Coronary artery (tissue), 2 donors: ENCODE data around the gene TLE3.

Source experiments
- DNase-seq: peaks from one replicate; pipeline ENCODE4 v3.0.0-alpha.2; 2017; ENCODE audit warnings: low spot score
- H3K27ac ChIP-seq, 2 donors: fragments of 200-600 bp; sonication (generic); one replicate each; pipeline ENCODE4 v1.5.1; 2016 to 2019
- H3K4me3 ChIP-seq: fragments of 200-600 bp; sonication (generic); 2 replicates; pipeline ENCODE4 v1.5.1; 2016; ENCODE audit warnings: mild to moderate bottlenecking, moderate library complexity
- TF ChIP-seq, protein P1 (sequence below): fragments of 200-600 bp; sonication (generic); IDR thresholded peaks from one replicate; pipeline ENCODE4 v1.5.1; 2019; ENCODE audit warnings: antibody characterized with exemption

Gene TLE3

DNA sequence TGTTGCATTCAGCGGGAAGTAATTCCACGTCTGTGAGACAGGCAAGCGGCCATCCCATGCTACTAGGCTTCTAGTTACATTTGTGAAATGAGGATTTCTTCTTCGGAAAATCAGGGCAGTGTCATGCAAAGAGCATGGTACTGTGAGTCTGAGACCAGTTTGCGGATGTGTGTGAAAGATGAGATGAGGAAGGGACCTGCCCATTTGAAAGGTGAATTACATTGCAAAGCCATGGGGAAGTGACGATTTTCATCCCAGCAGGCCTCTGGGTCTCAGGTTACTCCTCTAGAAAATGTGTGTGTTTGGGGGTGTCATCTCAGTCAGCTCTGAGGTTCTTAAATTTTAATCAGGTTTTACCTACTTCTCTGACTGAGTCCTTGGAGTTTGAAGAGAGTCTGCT is 16.1 kb downstream of the TLE3 start:
- H3K4me3 ChIP-seq, result no peak overlapping the region
- TF ChIP-seq, protein P1, sequence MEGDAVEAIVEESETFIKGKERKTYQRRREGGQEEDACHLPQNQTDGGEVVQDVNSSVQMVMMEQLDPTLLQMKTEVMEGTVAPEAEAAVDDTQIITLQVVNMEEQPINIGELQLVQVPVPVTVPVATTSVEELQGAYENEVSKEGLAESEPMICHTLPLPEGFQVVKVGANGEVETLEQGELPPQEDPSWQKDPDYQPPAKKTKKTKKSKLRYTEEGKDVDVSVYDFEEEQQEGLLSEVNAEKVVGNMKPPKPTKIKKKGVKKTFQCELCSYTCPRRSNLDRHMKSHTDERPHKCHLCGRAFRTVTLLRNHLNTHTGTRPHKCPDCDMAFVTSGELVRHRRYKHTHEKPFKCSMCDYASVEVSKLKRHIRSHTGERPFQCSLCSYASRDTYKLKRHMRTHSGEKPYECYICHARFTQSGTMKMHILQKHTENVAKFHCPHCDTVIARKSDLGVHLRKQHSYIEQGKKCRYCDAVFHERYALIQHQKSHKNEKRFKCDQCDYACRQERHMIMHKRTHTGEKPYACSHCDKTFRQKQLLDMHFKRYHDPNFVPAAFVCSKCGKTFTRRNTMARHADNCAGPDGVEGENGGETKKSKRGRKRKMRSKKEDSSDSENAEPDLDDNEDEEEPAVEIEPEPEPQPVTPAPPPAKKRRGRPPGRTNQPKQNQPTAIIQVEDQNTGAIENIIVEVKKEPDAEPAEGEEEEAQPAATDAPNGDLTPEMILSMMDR, result no peak
- no peak overlapping the region for H3K27ac ChIP-seq
- DNase-seq, result no peak

DNA sequence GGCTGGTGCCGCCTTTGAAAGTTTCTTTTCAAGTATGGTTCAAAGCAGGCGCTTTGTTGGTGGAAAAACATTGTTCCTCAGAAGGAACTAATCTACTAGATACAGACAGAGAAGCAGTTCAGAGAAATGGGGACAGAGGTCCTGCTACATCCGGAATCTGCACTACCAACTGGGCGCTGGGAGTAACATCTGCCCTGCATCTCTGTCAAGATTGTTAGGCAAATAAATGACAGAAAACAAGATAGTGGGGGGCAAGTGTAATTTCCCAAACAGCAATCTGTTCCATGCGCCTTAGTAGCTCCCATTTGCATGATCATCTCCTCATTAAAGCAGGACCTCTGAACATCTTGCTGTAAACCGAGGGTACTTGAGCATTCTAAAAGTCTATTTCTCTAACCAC is 17.4 kb downstream of the TLE3 start:
- no peak overlapping the region for H3K27ac ChIP-seq

DNA sequence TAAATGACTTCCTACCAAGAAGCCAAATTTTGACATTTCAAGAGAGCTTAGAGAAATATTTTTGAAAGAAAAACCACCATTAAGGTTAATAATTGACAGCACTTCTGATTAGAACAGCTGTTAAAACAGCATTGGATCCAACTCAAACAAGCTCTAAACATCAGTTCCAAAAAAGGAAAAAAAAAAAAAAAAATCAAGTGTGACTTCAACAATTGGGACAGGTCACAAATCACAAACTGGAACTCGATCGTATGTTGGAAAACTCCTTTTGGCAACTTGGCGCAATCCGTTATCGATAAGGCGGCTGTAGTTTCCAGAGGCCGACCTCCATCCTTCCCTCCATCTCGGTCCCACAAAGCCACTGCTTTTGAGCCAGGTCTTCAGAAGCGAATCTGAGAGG is 17.8 kb downstream of the TLE3 start:
- H3K4me3 ChIP-seq, result no peak overlapping the region
- H3K27ac ChIP-seq, result no peak overlapping the region
- DNase-seq, result no peak
- TF ChIP-seq, protein P1, result no peak

More for the DNA sequence above, 17.4 kb downstream of the TLE3 start:
- DNase-seq, result no peak
- no peak overlapping the region for H3K4me3 ChIP-seq
- TF ChIP-seq, protein P1, result no peak

DNA sequence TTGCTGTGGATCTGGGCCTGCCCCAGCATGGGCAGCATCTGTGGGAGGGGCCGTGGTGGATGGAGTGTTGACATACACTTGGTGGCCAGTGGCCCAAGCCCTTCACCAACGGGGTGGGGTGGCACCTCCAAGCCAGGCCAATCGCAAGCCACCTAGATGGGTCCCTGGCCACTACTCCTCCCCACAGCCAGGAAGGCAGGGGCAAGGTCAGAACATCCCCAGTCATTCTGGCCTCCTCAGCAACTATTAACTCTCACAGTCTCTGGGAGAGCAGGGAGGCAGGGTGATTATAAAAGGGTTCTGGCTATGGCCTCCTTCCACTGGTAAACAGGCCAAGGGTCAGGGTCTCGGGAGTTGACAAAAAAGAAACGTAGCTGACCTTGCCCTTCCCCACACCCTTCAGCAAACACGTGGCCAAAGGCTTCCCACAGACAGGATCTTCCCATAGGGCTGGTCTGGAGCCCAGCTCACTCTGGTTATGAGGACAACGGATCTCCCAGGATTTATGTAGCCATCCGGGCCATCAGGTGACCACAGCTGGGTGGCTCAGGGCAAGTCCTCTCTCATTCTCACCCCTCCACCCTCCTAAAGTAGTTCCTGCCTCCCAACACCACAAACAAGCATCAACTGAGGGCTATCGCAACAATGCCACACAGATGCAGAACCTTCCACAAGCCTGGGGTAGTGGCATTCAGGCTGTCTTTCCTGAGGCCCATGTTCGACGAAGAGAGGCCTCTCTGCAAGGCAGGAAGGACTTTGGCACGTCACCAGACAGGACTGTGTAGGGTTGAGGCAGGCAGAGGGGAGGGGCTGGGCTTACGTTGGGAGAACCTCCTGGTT is 18.9 kb downstream of the TLE3 start:
- H3K4me3 ChIP-seq, result no peak overlapping the region
- DNase-seq, result no peak
- TF ChIP-seq, protein P1, result no peak
- H3K27ac ChIP-seq, result no peak overlapping the region

DNA sequence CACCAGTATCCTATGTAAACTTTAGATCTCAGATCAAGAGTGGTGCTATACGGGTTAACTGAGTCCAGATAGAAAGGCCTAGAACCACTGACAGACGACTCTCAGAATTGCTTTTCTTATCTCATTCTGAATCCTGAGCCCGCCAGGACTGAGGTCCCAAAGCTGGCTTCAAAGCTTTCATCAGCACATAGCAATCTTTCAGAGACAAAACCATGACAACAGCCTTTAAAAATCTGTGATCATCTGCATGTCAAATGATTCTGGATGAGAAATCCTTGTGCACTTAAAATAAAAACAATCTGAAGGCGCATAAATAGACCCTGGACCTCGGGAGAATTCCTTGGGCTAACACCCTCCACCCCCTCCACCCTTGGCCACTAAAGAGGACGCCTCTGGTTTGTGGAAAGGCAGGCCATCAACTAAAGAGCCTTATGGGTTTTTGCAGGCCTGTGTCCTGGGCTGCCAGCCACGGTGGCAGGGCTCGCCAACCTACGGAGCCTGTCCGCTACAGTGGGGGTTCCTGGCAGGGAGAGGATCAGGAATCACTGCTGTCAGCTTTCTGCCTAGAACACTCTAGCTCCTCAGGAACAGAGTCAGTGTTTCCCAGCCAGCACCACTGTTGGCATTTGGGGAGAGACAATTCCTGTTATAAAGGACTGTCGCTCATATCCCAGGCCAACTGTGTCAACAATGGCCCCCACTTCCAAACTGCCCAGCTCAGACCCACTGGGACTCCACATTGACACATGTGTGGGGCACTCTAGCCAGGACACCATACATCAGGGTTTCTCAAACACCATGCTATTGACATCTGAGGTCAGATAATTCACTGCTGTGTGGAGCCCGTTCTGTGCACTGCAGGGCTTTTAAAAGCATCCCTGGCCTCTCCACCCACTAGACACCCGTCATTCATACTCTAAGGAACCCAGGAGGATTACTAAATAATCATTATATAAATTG is 20.2 kb downstream of the TLE3 start:
- TF ChIP-seq, protein P1, result no peak
- H3K27ac ChIP-seq, result no peak overlapping the region
- DNase-seq, result no peak

DNA sequence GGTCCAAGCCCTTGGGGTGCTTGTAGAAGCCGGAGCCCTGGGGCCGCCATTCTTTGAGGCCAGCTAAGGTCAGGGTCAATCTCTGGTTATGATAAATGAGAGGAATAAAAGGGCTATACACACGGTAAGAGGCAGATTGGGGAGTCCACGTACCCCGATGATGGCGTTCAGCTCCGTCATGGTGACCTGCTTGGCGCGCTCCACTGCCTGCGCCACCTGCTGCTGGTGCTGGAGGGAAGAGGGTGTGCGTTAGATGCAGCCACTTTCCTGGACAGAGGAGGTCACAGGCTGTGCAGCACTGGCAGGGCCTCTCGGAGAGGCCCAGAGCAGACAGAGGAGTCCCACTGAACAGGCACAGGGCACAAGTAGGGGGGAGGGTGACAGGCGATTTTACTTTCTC is 23.3 kb downstream of the TLE3 start:
- no peak overlapping the region for H3K4me3 ChIP-seq
- no peak for DNase-seq
- TF ChIP-seq, protein P1, result no peak
- H3K27ac ChIP-seq, result no peak overlapping the region

More for the DNA sequence above, 20.2 kb downstream of the TLE3 start:
- no peak overlapping the region for H3K4me3 ChIP-seq
